WTC11 (cell line): ENCODE data around the gene FAM32A. TPM values are rescaled to one million over a fixed set of nuclear protein-coding genes. Genes with fewer than 3 reads are reported as not detected.

Experiments
- ATAC-seq: fragments of 200-7000 bp; cut with Tn5 transposase; 2 replicates; pipeline ENCODE4 v1.10.0; 2021; ENCODE audit warnings: mild to moderate bottlenecking, moderate library complexity
- Bru-seq: library from RNA; stranded (reverse); fragments of 400-500 nt; gene quantifications from one replicate; lab custom pipeline; 2021; lab: Mats Ljungman, UMichigan
- CTCF ChIA-PET: fragments of 300-600 bp; sonication (Branson Sonifier 250); formaldehyde crosslinking; loops from one replicate; lab custom pipeline; 2021; ENCODE audit warnings: antibody characterized with exemption; lab: Charles Lee
- POLR2A ChIA-PET: fragments of 350-600 bp; sonication (Branson Sonifier 250); formaldehyde crosslinking; loops from one replicate; lab custom pipeline; 2021; ENCODE audit warnings: antibody characterized with exemption; lab: Charles Lee
- DNase-seq: peaks from one replicate; pipeline ENCODE4 v3.0.0; 2021; ENCODE audit warnings: low spot score
- H3K27ac Mint-ChIP-seq: 2 replicates; pipeline ENCODE4 v1.8.0; 2021; ENCODE audit warnings: mixed read lengths
- H3K27me3 Mint-ChIP-seq: 2 replicates; pipeline ENCODE4 v1.8.0; 2021; ENCODE audit warnings: low read depth, mild to moderate bottlenecking, moderate library complexity, mixed read lengths
- H3K36me3 Mint-ChIP-seq: 2 replicates; pipeline ENCODE4 v1.8.0; 2021; ENCODE audit warnings: mixed read lengths
- H3K4me1 Mint-ChIP-seq: 2 replicates; pipeline ENCODE4 v1.8.0; 2022; ENCODE audit warnings: mixed read lengths
- H3K4me3 Mint-ChIP-seq: 2 replicates; pipeline ENCODE4 v1.8.0; 2021; ENCODE audit warnings: mild to moderate bottlenecking, moderate library complexity, mixed read lengths
- H3K9me3 Mint-ChIP-seq: 2 replicates; pipeline ENCODE4 v1.8.0; 2021; ENCODE audit warnings: mixed read lengths
- CREB1 ChIP-seq: sonication (generic); formaldehyde crosslinking; IDR thresholded peaks from 2 replicates; pipeline ENCODE4 v1.8.0; 2023; ENCODE audit warnings: mild to moderate bottlenecking, missing genetic modification reagents
- CREM ChIP-seq: sonication (generic); formaldehyde crosslinking; IDR thresholded peaks from 2 replicates; pipeline ENCODE4 v1.8.1; 2022; ENCODE audit warnings: mild to moderate bottlenecking, missing genetic modification reagents, moderate library complexity
- ELF4 ChIP-seq: sonication (generic); formaldehyde crosslinking; IDR thresholded peaks from 2 replicates; pipeline ENCODE4 v1.8.1; 2022; ENCODE audit warnings: low read depth, mild to moderate bottlenecking, moderate library complexity, missing genetic modification reagents
- FOXJ3 ChIP-seq: sonication (generic); formaldehyde crosslinking; IDR thresholded peaks from 2 replicates; pipeline ENCODE4 v1.9.0; 2021; ENCODE audit warnings: missing genetic modification reagents, mild to moderate bottlenecking, borderline replicate concordance
- FOXK1 ChIP-seq: sonication (generic); formaldehyde crosslinking; IDR thresholded peaks from 2 replicates; pipeline ENCODE4 v1.8.0; 2022; ENCODE audit warnings: mild to moderate bottlenecking, moderate library complexity, missing genetic modification reagents
- KAT7 ChIP-seq: sonication (generic); formaldehyde crosslinking; IDR thresholded peaks from 2 replicates; pipeline ENCODE4 v1.8.1; 2023; ENCODE audit warnings: missing genetic modification reagents, mild to moderate bottlenecking, borderline replicate concordance
- NFYB ChIP-seq: sonication (generic); formaldehyde crosslinking; conservative IDR thresholded peaks from 2 replicates; pipeline ENCODE4 v1.8.0; 2022; ENCODE audit warnings: low read depth, missing genetic modification reagents
- NR2C2 ChIP-seq: sonication (generic); formaldehyde crosslinking; IDR thresholded peaks from 2 replicates; pipeline ENCODE4 v1.8.0; 2022; ENCODE audit warnings: mild to moderate bottlenecking, missing genetic modification reagents
- PRDM15 ChIP-seq: sonication (generic); formaldehyde crosslinking; IDR thresholded peaks from 2 replicates; pipeline ENCODE4 v1.8.0; 2022; ENCODE audit warnings: missing genetic modification reagents
- PRRX2 ChIP-seq: fragments of 250-450 bp; sonication (Bioruptor Pico); IDR thresholded peaks from 2 replicates; pipeline ENCODE4 v1.8.0; 2021; ENCODE audit warnings: mild to moderate bottlenecking
- SMAD4 ChIP-seq: sonication (generic); formaldehyde crosslinking; IDR thresholded peaks from 2 replicates; pipeline ENCODE4 v1.8.0; 2022; ENCODE audit warnings: mild to moderate bottlenecking, missing genetic modification reagents
- SOX15 ChIP-seq: fragments of 250-450 bp; sonication (Bioruptor Pico); IDR thresholded peaks from 2 replicates; pipeline ENCODE4 v1.9.0; 2021; ENCODE audit warnings: mild to moderate bottlenecking
- SP1 ChIP-seq: sonication (generic); formaldehyde crosslinking; conservative IDR thresholded peaks from 2 replicates; pipeline ENCODE4 v1.8.1; 2022; ENCODE audit warnings: missing genetic modification reagents
- TCF7 ChIP-seq: sonication (generic); formaldehyde crosslinking; IDR thresholded peaks from 2 replicates; pipeline ENCODE4 v1.8.0; 2022; ENCODE audit warnings: mild to moderate bottlenecking, low read depth, missing genetic modification reagents, moderate library complexity
- TP53 ChIP-seq: sonication (generic); formaldehyde crosslinking; IDR thresholded peaks from 2 replicates; pipeline ENCODE4 v1.8.1; 2023; ENCODE audit warnings: mild to moderate bottlenecking, missing genetic modification reagents
- ZBTB21 ChIP-seq: sonication (generic); formaldehyde crosslinking; IDR thresholded peaks from 2 replicates; pipeline ENCODE4 v1.8.1; 2023; ENCODE audit warnings: mild to moderate bottlenecking, missing genetic modification reagents, borderline replicate concordance
- ZNF138 ChIP-seq: sonication (generic); formaldehyde crosslinking; conservative IDR thresholded peaks from 2 replicates; pipeline ENCODE4 v1.8.1; 2022; ENCODE audit warnings: mild to moderate bottlenecking, moderate library complexity, missing genetic modification reagents
- ZNF317 ChIP-seq: sonication (generic); formaldehyde crosslinking; IDR thresholded peaks from 2 replicates; pipeline ENCODE4 v1.8.1; 2023; ENCODE audit warnings: low read depth, mild to moderate bottlenecking, moderate library complexity, missing genetic modification reagents, borderline replicate concordance
- ZNF416 ChIP-seq: fragments of 250-450 bp; sonication (Bioruptor Pico); IDR thresholded peaks from 2 replicates; pipeline ENCODE4 v1.9.0; 2021; ENCODE audit warnings: mild to moderate bottlenecking, inconsistent platforms
- ZNF423 ChIP-seq: fragments of 250-450 bp; sonication (Bioruptor Pico); IDR thresholded peaks from 2 replicates; pipeline ENCODE4 v2.1.2; 2022; ENCODE audit warnings: mild to moderate bottlenecking, moderate library complexity
- long read RNA-seq, 3 experiments: library from RNA in 1 of 3; library from capped mRNA in 1 of 3; library from polyadenylated mRNA in 1 of 3; unstranded in 2 of 3; stranded (forward) in 1 of 3; transcript quantifications; one replicate each; pipeline ENCODE4 v2.0.0, GENCODE V29; 2021
- total RNA-seq: library from RNA; stranded (reverse); gene quantifications from 3 replicates; pipeline ENCODE4 v1.2.3, GENCODE V29; 2021
- TF ChIP-seq, protein P1 (sequence below): fragments of 200-600 bp; IDR thresholded peaks from 2 replicates; pipeline ENCODE4 v1.8.0; 2022; ENCODE audit warnings: antibody characterized with exemption
- TF ChIP-seq, protein P2 (sequence below): sonication (generic); formaldehyde crosslinking; IDR thresholded peaks from 2 replicates; pipeline ENCODE4 v1.8.0; 2022; ENCODE audit warnings: mild to moderate bottlenecking, missing genetic modification reagents

Gene FAM32A
- total RNA-seq = 59.5 to 62.6 TPM (median 62.2 TPM) in 3 replicates
- Bru-seq, nascent RNA = percentile 83 among the genes with signal in this experiment
- long read RNA-seq, experiment 1, transcript FAM32A-205 (3 exons, 1,168 nt) = minor isoform, 16 of 311 reads
- long read RNA-seq, experiment 1, transcript FAM32A-201 (4 exons, 1,455 nt) = major isoform, 271 of 311 reads
- long read RNA-seq, experiment 1, transcript FAM32A-204 (3 exons, 798 nt) = minor isoform, 13 of 311 reads
- long read RNA-seq, experiment 1, partial matches to known transcripts = 8 of 311 reads
- long read RNA-seq, experiment 1, other reads (novel, unspliced or antisense) = 3 of 311 reads
- long read RNA-seq, experiment 2, transcript FAM32A-205 (3 exons, 1,168 nt) = minor isoform, 8 of 105 reads
- long read RNA-seq, experiment 2, transcript FAM32A-201 (4 exons, 1,455 nt) = major isoform, 78 of 105 reads
- long read RNA-seq, experiment 2, partial matches to known transcripts = 14 of 105 reads
- long read RNA-seq, experiment 2, other reads (novel, unspliced or antisense) = 5 of 105 reads
- long read RNA-seq, experiment 3, transcript FAM32A-205 (3 exons, 1,168 nt) = minor isoform, 20 of 327 reads
- long read RNA-seq, experiment 3, transcript FAM32A-204 (3 exons, 798 nt) = minor isoform, 18 of 327 reads
- long read RNA-seq, experiment 3, transcript FAM32A-201 (4 exons, 1,455 nt) = major isoform, 277 of 327 reads
- long read RNA-seq, experiment 3, partial matches to known transcripts = 7 of 327 reads
- long read RNA-seq, experiment 3, other reads (novel, unspliced or antisense) = 4 of 327 reads

GRCh38 chr19:16185123-16185767 lies at the start of gene FAM32A:
Gene FAM32A (plus strand): TSS chr19:16185410. CDS start chr19:16185443, 33 bp downstream.
- Mint-ChIP-seq H3K4me3 (peak within 1 kb of the TSS; percentile 94), H3K27me3 (no peaks in the 10 kb centered on the region; the same call in 1 of the 2 replicates), H3K27ac (peak within 1 kb of the TSS; percentile 89), H3K9me3 (no peaks in the 10 kb centered on the region), H3K36me3 (peaks cover 26% of the 10 kb centered on the region), H3K4me1 (peaks cover 6% of the 10 kb centered on the region)
- POLR2A ChIA-PET = interaction anchor here (0.6 to 1.4 kb wide), 5 partner anchors 13 to 766 kb away, joined by 3 to 6 read pairs (median 3); partner anchors contain the start of genes AKAP8L and AP1M1
- CTCF ChIA-PET = interaction anchor here (0.7 to 2.5 kb wide), 35 partner anchors 9 to 766 kb away, joined by 3 to 39 read pairs (median 5); partner anchors contain the start of genes AKAP8L, AP1M1, HSH2D and RAB8A
- peak; percentile 97 for DNase-seq
- peak; percentile 93 for ATAC-seq
- TF ChIP-seq NR2C2 (no peak), SP1 (peak; percentile 72), PRRX2 (CRISPR knock-in tag) (no peak), NFYB (peak; percentile 85), KAT7 (CRISPR knock-in tag) (no peak), FOXK1 (CRISPR knock-in tag) (peak; percentile 95)
- TF ChIP-seq, protein P1, sequence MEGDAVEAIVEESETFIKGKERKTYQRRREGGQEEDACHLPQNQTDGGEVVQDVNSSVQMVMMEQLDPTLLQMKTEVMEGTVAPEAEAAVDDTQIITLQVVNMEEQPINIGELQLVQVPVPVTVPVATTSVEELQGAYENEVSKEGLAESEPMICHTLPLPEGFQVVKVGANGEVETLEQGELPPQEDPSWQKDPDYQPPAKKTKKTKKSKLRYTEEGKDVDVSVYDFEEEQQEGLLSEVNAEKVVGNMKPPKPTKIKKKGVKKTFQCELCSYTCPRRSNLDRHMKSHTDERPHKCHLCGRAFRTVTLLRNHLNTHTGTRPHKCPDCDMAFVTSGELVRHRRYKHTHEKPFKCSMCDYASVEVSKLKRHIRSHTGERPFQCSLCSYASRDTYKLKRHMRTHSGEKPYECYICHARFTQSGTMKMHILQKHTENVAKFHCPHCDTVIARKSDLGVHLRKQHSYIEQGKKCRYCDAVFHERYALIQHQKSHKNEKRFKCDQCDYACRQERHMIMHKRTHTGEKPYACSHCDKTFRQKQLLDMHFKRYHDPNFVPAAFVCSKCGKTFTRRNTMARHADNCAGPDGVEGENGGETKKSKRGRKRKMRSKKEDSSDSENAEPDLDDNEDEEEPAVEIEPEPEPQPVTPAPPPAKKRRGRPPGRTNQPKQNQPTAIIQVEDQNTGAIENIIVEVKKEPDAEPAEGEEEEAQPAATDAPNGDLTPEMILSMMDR = no peak

- Mint-ChIP-seq H3K27ac (no peak overlapping the region), H3K4me1 (peaks cover 5% of the 10 kb centered on the region), H3K4me3 (no peak overlapping the region), H3K27me3 (peaks cover 15% of the 10 kb centered on the region), H3K9me3 (peaks cover 10% of the 10 kb centered on the region), H3K36me3 (peaks cover 36% of the 10 kb centered on the region)
- ChIA-PET CTCF (interaction anchor here (0.5 to 1.7 kb wide), 8 partner anchors 8 to 550 kb away, joined by 3 to 8 read pairs (median 4); partner anchors contain the start of genes FAM32A and HSH2D), POLR2A (no interaction called here)
- ATAC-seq (peak; percentile 39), DNase-seq (no peak)
- TF ChIP-seq ELF4 (CRISPR knock-in tag) (no peak), SOX15 (no peak), ZNF423 (CRISPR knock-in tag) (no peak)
- TF ChIP-seq, all 79 proteins: peak for 0
Observed at GRCh38 chr19:16135430-16136127, 49.6 kb upstream of the FAM32A start.

GRCh38 chr19:16136185-16136999 lies 48.8 kb upstream of the FAM32A start:
- DNase-seq = no peak
- Mint-ChIP-seq H3K36me3 (peaks cover 28% of the 10 kb centered on the region), H3K27me3 (peaks cover 15% of the 10 kb centered on the region), H3K27ac (no peak overlapping the region), H3K4me3 (no peak overlapping the region), H3K4me1 (peaks cover 5% of the 10 kb centered on the region), H3K9me3 (peaks cover 6% of the 10 kb centered on the region)
- POLR2A ChIA-PET = no interaction called here
- ATAC-seq = no peak
- CTCF ChIA-PET = interaction anchor here (0.5 to 1.7 kb wide), 7 partner anchors 8 to 551 kb away, joined by 3 to 8 read pairs (median 4); partner anchors contain the start of genes FAM32A and HSH2D
- TF ChIP-seq ZNF317 (CRISPR knock-in tag) = no peak
- no peak for TF ChIP-seq PRDM15 (CRISPR knock-in tag)
- TF ChIP-seq ZNF138 (CRISPR knock-in tag) = no peak
- TF ChIP-seq ZBTB21 (CRISPR knock-in tag) = no peak
- TF ChIP-seq SMAD4 (CRISPR knock-in tag) = no peak
- TF ChIP-seq, protein P2, sequence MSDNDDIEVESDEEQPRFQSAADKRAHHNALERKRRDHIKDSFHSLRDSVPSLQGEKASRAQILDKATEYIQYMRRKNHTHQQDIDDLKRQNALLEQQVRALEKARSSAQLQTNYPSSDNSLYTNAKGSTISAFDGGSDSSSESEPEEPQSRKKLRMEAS (CRISPR knock-in tag) = no peak
- no peak for TF ChIP-seq ZNF416 (CRISPR knock-in tag)
- no peak for TF ChIP-seq TP53 (CRISPR knock-in tag)
- TF ChIP-seq TCF7 (CRISPR knock-in tag) = no peak
- TF ChIP-seq FOXJ3 (CRISPR knock-in tag) = no peak
- TF ChIP-seq CREB1 (CRISPR knock-in tag) = no peak
- TF ChIP-seq CREM (CRISPR knock-in tag) = no peak
